ENCODE measurements around the gene LTB.

Gene LTB, protein sequence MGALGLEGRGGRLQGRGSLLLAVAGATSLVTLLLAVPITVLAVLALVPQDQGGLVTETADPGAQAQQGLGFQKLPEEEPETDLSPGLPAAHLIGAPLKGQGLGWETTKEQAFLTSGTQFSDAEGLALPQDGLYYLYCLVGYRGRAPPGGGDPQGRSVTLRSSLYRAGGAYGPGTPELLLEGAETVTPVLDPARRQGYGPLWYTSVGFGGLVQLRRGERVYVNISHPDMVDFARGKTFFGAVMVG

DNA sequence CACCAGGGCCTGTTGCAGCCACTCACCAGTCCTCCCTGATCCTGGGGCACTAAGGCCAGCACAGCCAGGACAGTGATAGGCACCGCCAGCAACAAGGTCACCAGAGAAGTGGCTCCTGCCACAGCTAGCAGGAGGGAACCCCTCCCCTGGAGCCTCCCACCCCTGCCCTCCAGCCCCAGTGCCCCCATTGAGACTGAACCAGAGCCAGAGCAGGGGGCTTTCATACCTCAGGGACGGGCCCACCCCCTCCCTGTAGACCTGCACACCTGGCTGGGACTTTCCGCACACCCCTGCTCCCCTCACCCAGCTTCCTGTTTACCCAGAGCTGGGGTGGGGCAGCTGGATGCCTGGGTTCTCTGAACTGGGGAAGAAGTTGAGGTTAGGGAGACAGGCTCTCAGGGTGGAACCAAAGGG lies at the start of gene LTB:
LTB (minus strand) TSS at position 195 of the 414 bp plus-strand sequence; CDS start at position 188, 7 bp downstream.
- peak in 1 of 2 experiments; percentile 57 for DNase-seq

DNA sequence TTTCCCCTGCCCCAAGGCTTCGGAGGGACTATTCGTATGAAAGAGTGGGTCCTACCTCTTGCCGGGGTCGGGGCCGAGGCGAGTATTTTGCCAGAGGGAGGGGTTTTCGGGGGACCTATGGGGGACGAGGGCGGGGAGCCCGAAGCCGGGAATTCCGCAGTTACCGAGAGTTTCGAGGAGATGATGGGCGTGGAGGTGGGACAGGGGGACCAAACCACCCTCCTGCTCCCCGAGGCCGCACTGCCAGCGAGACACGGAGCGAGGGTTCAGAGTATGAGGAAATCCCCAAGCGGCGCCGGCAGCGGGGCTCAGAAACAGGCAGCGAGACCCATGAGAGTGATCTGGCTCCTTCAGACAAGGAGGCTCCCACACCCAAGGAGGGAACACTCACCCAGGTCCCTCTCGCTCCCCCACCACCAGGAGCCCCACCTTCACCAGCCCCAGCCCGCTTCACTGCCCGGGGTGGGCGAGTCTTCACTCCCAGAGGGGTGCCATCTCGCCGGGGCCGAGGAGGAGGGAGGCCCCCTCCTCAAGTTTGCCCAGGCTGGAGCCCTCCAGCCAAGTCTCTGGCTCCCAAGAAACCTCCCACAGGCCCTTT lies 49.6 kb upstream of the LTB start:
- no peak for DNase-seq

DNA sequence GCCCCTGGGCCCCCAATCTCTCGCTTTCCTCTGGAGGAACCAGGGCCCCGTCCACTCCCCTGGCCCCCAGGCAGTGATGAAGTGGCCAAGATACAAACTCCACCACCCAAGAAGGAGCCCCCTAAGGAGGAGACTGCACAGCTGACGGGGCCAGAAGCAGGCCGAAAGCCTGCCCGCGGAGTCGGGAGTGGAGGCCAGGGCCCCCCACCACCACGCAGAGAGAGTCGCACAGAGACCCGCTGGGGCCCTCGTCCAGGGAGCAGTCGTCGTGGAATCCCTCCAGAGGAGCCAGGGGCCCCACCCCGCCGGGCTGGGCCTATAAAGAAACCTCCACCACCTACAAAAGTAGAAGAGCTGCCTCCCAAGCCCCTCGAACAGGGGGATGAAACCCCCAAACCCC lies 49.0 kb upstream of the LTB start:
- DNase-seq = no peak

DNA sequence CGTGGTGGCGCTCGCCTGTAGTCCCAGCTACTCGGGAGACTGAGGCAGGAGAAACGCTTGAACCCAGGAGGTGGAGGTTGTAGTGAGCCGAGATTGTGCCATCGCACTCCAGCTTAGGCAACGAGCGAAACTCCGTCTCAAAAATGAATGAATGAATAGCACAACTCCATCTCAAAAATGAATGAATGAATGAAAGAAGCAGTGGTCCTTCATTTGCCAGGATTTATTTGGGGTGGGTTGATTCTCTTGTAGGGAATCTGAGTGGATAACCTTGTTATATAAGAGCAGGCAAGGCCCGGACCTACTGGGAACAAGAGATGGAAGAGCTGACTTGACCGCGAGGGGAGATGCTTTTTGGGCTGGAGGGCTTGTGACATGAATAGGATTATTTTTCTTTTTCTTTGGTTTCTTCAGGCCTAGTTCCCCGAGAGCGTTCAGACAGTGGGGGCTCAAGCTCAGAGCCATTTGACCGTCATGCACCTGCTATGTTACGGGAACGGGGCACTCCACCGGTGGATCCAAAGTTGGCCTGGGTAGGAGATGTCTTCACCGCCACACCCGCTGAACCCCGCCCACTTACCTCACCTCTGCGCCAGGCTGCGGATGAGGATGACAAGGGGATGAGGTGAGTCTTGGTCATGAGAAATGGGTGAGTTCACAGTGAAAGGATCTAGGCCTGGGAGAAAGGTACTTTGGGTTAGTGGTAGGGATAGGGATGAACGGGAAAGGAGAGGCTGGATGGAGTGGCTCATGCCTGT lies 48.1 kb upstream of the LTB start:
- no peak for DNase-seq

DNA sequence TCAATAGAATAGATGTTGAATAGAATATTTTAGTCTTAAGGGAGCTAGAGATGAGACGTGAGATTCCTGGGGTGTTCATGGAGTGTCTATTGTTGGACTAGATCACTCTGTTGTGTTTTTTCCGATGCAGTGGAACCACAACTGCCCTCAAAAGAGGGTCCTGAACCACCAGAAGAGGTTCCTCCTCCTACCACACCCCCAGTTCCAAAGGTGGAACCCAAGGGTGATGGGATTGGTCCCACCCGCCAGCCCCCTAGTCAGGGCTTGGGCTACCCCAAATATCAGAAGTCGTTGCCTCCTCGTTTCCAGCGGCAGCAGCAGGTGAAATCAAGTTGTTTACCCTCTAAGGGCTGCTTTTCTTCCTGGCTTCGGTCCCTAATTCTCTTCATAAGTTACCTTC lies 46.8 kb upstream of the LTB start:
- no peak for DNase-seq

DNA sequence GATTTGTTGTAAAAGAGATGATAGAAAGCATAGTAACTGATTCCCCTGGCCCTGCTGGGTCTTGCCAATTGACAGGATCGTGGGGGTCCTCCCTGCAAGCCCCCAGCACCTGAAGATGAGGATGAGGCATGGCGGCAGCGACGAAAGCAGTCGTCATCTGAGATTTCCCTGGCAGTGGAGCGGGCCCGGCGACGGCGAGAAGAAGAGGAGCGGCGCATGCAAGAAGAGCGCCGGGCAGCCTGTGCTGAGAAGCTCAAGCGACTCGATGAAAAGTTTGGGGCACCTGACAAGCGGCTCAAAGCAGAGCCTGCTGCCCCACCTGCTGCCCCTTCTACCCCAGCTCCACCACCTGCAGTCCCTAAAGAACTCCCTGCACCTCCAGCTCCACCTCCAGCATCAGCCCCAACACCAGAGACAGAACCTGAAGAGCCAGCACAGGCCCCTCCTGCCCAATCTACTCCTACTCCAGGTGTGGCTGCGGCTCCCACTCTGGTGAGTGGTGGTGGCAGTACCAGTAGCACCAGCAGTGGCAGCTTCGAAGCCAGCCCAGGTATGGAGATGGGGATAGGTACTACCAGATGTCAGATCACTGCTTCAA lies 45.6 kb upstream of the LTB start:
- DNase-seq = no peak

DNA sequence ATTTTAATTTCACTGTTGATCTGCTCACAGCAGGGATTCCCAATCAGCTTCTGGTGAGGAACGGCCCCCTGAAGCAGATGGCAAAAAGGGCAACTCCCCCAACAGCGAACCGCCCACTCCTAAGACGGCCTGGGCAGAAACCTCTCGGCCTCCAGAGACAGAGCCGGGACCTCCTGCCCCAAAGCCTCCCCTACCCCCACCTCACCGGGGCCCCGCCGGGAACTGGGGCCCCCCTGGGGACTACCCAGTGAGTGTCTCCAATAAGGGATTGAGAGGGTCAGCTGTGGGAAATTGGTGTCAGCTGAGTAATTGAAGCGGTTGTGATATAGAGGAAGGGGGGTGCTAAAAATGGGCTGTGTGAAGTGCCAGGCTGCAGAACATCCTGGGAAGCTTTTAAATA lies 44.7 kb upstream of the LTB start:
- DNase-seq = no peak

DNA sequence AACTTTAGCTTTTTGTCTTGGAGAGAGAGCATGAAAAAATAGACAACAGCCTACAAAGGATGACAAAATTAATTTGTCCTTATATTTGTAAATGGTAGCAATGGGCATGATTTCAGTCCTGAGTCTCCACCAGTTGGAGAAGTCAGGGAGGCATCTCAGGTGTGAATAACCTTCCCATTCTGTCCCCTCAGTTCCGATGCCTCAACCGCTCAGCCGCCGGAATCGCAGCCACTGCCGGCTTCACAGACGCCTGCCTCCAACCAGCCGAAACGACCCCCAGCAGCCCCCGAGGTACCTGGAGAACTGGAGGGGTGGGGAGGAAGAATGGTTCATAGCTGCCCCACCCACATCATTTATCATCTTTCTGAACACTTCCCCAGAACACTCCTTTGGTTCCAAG lies 41.8 kb upstream of the LTB start:
- no peak for DNase-seq

DNA sequence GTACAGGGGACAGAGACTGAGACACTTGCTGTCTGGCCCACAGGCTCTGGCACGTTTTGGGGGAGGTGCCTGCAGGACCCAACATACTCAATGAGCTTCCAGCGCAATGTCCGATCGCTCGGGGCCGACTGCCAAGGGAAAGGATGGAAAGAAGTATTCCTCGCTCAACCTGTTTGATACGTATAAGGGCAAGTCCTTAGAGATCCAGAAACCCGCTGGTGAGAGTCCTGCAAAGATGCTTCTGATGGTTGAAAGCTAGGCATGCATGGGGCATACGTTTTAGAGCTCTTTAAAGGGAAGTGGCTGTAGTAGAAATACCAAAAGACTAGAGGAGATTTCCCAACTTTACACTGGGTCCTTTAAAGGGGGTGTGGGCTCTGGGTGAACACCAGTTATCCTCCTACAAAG lies 40.5 kb upstream of the LTB start:
- DNase-seq = no peak

DNA sequence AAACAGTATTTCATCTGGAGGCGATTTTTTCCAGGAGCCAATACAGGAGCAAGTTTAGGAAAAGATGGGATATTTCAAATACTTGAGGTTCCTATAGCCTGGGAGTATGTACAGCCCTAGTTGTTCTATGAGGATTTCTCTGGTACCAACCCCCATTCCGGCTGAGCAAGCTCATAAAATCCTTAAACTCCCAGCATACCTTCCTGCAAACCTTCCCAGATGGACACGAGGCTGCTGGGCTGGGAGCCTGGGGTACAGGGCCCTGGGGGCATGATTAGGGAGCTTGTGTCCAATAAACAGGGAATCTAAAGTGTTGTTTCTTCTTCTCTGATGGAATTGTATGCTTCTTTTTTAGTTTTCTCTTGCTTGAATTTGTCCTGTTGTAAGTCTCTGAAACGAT lies 39.8 kb upstream of the LTB start:
- no peak for DNase-seq

DNA sequence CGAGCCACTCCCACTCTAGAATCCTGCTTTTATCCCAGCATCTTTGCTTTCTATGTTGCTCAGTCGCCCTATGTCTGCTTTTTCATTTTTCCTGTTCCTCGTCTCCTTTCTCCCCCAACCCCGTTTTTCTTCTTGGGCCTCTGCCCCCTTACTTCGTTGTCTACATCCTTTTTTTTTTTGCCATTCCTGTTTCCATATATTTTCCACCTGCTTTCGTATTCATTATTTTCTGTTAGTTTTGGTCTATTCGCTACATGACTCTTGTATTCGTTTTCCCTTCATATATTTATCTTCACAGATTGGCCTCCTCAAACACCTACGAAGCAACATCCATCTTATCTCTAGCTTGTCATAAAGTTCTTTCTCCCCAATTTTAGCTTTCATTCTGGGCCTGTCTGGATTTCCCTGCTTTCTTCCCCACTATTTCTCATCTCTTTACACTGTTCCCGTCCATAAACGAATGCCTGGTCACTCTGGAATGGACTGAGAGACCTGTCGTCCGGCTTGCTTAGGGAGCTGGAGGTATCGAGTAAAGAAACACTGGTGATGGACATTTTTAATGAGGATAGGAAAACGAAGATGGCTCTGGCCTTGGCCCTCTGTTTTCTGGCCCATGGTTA lies 39.2 kb upstream of the LTB start:
- no peak for DNase-seq

DNA sequence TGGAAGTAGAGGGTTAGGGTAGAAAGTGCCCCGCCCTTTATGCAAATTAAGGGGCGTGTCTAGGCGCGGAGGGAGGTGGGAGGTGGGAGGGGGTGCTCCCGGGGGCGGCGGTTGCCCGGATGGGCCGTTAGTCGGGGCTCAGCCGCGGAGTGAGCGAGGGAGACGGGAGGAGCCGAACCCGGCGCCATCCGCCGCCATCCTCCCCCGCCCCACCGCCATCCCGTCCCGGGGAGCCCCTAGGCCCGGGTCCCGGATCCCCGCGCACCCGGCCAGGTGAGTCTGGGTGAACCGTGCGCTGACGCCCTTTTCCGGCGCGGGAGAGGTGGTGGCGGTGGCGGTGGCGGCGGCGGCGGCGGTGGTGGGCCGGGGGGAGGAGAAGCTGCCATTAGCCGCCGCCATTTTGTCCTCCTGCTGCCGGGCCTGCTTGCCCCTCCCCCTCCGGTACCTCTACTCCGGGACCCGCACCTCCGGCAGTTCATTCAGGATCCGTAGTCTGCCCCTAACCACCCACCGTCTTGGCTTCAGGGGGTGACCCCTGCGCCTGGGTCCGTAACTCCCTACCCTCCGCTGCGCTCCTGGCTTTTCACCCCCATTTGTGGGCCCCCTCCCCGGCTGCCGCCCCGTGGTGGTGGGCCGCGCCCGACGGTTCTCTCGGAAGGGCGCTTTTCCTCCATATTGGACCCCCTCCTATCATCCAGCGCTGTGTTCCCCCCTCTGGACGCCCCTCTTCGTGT lies 38.5 kb upstream of the LTB start, which contains the start of gene PRRC2A:
PRRC2A (plus strand) TSS at position 130 of the 734 bp plus-strand sequence. CDS start 2,075 bp downstream, outside the sequence.
- no peak for DNase-seq

DNA sequence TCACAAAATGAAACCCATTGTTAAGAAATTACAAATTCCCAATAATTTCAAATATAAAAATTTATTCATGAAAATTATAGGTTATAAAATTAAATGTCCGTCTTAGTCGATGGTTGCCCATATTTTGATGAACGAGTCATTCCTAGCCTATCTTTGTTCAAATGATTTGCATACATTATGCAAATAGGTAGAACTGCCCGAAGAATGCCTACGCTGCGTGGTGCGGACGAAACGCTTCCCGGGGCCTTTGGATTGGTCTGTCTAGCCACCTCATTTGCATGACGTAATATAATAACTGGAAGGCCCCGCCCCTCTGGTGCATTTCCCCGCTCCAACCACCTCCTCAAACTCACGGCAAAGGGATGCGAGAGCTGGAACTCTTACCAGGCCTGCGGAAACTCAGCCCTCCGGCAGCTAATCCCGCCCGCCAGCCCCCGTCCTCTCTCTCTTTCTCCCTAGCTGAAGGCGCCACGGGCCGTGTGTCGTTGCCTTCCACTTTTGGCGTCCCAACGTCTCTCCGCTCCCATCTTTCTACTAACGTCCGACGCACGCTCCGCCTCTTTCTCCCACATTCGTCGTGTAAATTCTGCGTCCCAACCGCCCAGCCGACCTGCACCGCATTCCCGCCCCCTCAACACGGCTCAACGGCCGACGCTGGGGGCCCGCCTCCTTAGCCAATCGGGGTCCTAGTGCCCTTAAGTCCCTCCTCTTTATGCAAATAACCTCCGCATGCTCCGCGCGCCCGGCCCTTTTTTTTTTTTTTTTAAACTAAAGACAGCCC lies 37.8 kb upstream of the LTB start:
- peak; percentile 98 to 99 for DNase-seq

DNA sequence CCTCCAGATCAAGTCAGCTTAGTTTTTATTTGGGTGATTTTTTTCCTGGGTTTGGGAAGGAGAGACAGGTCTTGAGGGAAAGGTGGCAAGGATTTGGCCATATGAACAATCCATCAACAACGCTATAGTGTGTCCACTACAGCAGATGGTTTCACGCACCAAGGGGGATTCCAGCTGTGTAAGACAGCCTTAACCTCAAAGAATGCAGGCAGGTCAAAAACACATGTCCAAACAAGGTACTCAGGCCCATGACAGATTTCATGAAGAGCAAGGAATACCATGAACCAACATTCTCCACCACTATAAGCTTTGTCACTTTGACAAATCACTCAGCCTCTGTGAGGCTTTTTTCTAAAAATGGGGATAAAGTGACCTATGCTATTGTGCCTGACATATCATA lies 34.8 kb upstream of the LTB start:
- no peak for DNase-seq

DNA sequence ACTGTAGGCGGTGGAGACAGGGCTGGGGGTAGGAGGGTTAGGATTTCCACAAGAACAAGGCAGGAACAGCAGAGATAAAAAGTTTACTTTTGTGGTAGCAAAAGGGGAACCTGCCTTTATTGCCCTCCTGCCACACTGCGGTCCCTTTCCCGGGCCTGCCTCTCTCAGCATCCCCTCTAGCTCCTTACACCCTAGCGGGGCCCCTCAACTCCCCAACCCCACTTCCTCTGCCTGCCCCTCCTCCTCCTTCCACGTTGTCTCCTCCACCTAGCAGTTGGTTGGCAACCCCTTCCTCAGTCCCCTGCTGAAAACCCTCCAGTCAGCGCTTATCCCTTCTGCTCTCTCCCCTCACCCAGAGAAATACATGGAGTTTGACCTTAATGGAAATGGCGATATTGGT lies 33.5 kb upstream of the LTB start:
- peak; percentile 58 to 63 for DNase-seq

DNA sequence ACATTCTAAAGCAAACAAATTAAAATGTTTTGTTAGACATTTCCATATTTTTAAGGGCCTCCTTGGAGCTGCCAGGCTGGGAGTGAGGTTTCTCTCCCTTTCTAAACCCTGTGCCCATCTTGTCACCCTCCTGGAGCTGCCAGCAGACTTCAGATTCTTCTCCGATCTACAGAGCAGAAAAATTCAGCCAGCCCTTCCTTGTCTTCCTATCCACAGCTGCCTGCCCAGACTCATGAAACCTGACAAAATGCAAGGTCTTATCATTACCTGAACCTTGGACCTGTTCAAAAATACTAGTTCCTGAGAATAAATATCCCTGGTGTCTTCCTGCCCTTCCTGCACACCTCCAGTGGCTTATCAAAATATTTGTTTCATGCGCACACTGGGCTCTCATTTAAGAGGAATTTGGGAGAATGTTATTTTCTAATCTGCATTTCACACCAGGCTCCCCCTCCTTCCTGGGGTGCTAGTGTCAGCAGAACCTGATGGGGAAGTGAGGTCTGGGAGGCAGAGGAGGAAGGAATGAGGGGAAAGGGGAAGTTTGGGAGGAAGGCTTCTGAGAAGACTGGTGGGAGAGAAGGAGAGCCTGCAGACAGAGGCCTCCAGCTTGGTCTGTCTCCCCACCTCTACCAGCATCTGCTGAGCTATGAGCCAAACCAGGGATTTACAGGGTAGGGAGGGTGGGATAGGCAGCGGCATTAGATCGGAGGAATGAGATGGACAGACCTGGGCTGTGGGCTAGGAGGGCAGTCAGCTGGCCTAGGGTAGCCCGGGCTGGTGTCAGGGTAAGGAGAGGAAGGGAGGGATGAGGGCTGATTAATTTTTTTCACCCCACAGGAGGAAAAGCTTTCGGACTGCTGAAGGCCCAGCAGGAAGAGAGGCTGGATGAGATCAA lies 32.7 kb upstream of the LTB start, which contains the start of gene AIF1:
AIF1 (plus strand) TSS at position 551 of the 895 bp plus-strand sequence; CDS start at position 647, 96 bp downstream.
- no peak for DNase-seq

DNA sequence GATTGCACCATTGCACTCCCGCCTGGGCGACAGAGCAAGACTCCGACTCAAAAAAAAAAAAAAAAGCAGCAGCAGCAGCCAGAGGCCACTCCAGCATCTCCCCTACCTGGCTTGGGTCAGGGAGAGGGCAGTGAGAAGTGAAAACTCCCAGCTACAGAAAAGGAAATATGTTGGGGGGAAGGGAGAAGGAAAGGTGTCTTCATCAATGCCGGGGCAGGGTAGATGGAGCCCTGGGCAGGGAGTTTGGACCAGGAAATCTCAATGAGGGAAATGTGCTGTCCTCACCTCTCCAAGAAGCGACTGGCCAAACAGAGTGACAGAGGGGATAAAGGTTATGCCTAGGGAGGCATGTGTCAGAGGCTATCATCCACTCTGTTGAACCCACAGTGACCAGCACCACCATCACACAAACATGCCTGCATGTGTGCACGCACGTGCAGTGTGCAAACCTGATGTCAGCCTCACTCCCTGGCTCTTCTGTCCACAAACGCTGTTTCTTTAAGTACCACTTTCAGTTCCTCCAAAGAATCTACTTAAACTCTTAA lies 31.9 kb upstream of the LTB start:
- DNase-seq = no peak

DNA sequence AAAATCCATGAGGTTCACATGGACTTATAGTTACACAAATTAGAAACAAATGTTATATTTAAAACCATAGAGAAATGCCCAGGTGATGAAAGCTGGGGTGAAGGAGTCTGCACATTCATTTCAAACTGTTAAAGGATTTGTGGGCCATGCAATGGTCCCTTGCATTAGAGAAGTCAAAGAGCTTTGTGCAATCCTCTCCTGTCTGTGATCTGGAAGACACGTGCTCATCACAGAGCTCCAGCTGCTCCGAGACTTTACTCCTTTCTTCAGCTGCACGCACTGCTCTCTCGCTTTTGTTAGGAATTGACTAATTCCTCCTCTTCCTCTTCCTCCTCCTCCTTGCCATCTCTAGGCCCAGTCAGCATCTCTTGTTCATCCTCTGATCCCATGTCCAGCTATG lies 28.7 kb upstream of the LTB start:
- DNase-seq = no peak

DNA sequence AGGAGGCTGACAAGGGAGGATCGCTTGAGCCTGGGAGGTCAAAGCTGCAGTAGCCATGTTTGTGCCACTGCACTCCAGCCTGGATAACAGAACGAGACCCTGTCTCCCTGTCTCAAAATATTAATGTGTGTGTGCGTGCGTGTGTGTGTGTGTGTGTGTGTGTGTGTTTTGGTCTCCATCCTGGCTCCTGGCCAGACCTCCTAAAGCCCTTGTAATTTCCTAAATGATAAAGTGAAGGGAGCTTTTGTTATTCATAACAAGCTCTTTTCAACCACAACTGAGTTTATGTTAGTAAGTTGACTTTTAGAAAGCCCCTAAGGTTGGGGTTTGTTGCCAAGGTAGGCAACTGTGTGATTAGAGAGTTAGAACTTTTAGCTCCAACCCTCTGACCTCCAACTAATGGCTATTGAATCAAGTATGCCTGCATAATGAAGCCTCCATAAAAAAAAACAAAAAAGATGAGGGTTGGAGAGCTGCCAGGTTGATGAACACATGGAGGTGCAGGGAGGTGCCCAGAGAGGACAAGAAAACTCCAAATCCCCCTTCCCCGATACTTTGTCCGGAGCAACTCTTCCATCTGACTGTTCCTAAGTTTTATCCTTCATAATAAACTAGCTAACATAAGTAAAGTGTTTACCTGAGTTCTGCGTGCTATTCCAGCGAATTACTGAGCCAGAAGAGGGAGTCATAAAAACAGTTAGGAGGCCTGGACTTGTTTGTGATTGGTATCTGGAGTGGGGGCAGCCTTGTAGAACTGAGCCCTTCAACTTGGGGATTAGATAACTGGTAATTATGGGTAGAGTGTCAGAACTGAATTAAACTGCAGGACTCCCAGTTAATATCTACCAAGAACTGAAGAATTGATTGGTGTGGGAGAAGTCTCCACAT lies 27.5 kb upstream of the LTB start:
- no peak for DNase-seq

Data from activated T-cell treated with anti-CD3 and anti-CD28 coated beads, Interleukin-2, amount 50 U/mL, for 48 hours (primary cell).